GM21447 (cell line): ENCODE results near the gene TMEM168.

Source experiments
- ATAC-seq: cut with Tn5 transposase; IDR thresholded peaks from one replicate; pipeline ENCODE4 v1.9.1; 2021; ENCODE audit not compliant: unreplicated experiment

Gene TMEM168

GRCh38 chr7:112721366-112721765 is 68.8 kb downstream of the TMEM168 start:
- ATAC-seq: no peak

- no peak for ATAC-seq
Measured at GRCh38 chr7:112715525-112715924, 74.7 kb downstream of the TMEM168 start.

- ATAC-seq: no peak
Measured at GRCh38 chr7:112714917-112715316, 75.3 kb downstream of the TMEM168 start.
